Stimulated activated memory B cell treated with anti-CD40 and anti-IgM and Interleukin-4, amounts not matched to agents 10 μg/mL and 1 μg/mL and 100 μg/mL, for 72 hours (primary cell): ENCODE results near the gene CXorf58.
"Not testable (repeated sequence)": the region's sequence is repeated elsewhere in the genome, so short reads cannot be mapped to it uniquely, and the experiment has no call there.

Source experiments
- ATAC-seq: fragments of 150-1000 bp; cut with Tn5 transposase; 2 replicates; pipeline ENCODE4 v1.10.0; 2021
- H3K27ac Mint-ChIP-seq: one replicate; pipeline ENCODE4 v1.8.0; 2022; ENCODE audit warnings: mild to moderate bottlenecking, mixed read lengths
- H3K27me3 Mint-ChIP-seq: one replicate; pipeline ENCODE4 v1.8.0; 2022; ENCODE audit warnings: mixed read lengths
- H3K36me3 Mint-ChIP-seq: one replicate; pipeline ENCODE4 v1.8.0; 2022; ENCODE audit warnings: mixed read lengths
- H3K4me1 Mint-ChIP-seq: one replicate; pipeline ENCODE4 v1.8.0; 2022; ENCODE audit warnings: mixed read lengths
- H3K4me3 Mint-ChIP-seq: one replicate; pipeline ENCODE4 v1.8.0; 2022; ENCODE audit warnings: mild to moderate bottlenecking, moderate library complexity, mixed read lengths
- H3K9me3 Mint-ChIP-seq: one replicate; pipeline ENCODE4 v1.8.0; 2022; ENCODE audit warnings: mixed read lengths

CXorf58 gene

GRCh38 chrX:23959781-23960180 lies 52.0 kb downstream of the CXorf58 start:
- Mint-ChIP-seq H3K4me3 (no peak overlapping the region), H3K27ac (no peak overlapping the region), H3K4me1 (no peaks in the 10 kb centered on the region), H3K27me3 (no peaks in the 10 kb centered on the region), H3K36me3 (no peaks in the 10 kb centered on the region), H3K9me3 (no peaks in the 10 kb centered on the region)
- no peak for ATAC-seq

GRCh38 chrX:23964191-23964590 lies 56.4 kb downstream of the CXorf58 start:
- no peak for ATAC-seq
- no peaks in the 10 kb centered on the region for H3K27me3 Mint-ChIP-seq
- no peaks in the 10 kb centered on the region for H3K9me3 Mint-ChIP-seq
- no peak overlapping the region for H3K4me3 Mint-ChIP-seq
- no peaks in the 10 kb centered on the region for H3K4me1 Mint-ChIP-seq
- no peak overlapping the region for H3K27ac Mint-ChIP-seq
- H3K36me3 Mint-ChIP-seq = no peaks in the 10 kb centered on the region

GRCh38 chrX:23965630-23966029 lies 57.8 kb downstream of the CXorf58 start:
- not testable (repeated sequence) for H3K27me3 Mint-ChIP-seq, H3K4me3 Mint-ChIP-seq, H3K27ac Mint-ChIP-seq, H3K36me3 Mint-ChIP-seq, H3K4me1 Mint-ChIP-seq, H3K9me3 Mint-ChIP-seq, ATAC-seq

- ATAC-seq = no peak
- Mint-ChIP-seq H3K27me3 (no peaks in the 10 kb centered on the region), H3K9me3 (no peaks in the 10 kb centered on the region), H3K4me3 (no peak overlapping the region), H3K36me3 (peaks cover 14% of the 10 kb centered on the region), H3K27ac (no peak overlapping the region), H3K4me1 (no peaks in the 10 kb centered on the region)
Measured at GRCh38 chrX:23978491-23978890, 70.7 kb downstream of the CXorf58 start.

GRCh38 chrX:23980011-23980441 lies 72.2 kb downstream of the CXorf58 start:
- Mint-ChIP-seq H3K4me1 (no peaks in the 10 kb centered on the region), H3K4me3 (no peak overlapping the region), H3K27me3 (no peaks in the 10 kb centered on the region), H3K9me3 (no peaks in the 10 kb centered on the region), H3K27ac (no peak overlapping the region), H3K36me3 (peaks cover 14% of the 10 kb centered on the region)
- ATAC-seq = no peak

GRCh38 chrX:23981222-23981621 lies 73.4 kb downstream of the CXorf58 start:
- Mint-ChIP-seq H3K27ac (no peak overlapping the region), H3K27me3 (no peaks in the 10 kb centered on the region), H3K4me3 (no peak overlapping the region), H3K4me1 (no peaks in the 10 kb centered on the region), H3K9me3 (no peaks in the 10 kb centered on the region), H3K36me3 (peaks cover 14% of the 10 kb centered on the region)
- ATAC-seq = no peak

GRCh38 chrX:23981711-23982110 lies 73.9 kb downstream of the CXorf58 start:
- Mint-ChIP-seq H3K9me3 (no peaks in the 10 kb centered on the region), H3K4me1 (no peaks in the 10 kb centered on the region), H3K36me3 (peaks cover 14% of the 10 kb centered on the region), H3K27ac (no peak overlapping the region), H3K27me3 (no peaks in the 10 kb centered on the region), H3K4me3 (no peak overlapping the region)
- ATAC-seq = no peak

GRCh38 chrX:23982891-23983290 lies 75.1 kb downstream of the CXorf58 start:
- Mint-ChIP-seq H3K27me3 (no peaks in the 10 kb centered on the region), H3K36me3 (peaks cover 14% of the 10 kb centered on the region), H3K4me3 (no peak overlapping the region), H3K4me1 (no peaks in the 10 kb centered on the region), H3K9me3 (no peaks in the 10 kb centered on the region), H3K27ac (no peak overlapping the region)
- no peak for ATAC-seq
